Testis (tissue), 5 donors: ENCODE results near the gene NUF2. TPM values are rescaled to one million over a fixed set of nuclear protein-coding genes. Genes with fewer than 3 reads are reported as not detected.
"Not testable (repeated sequence)": the region's sequence is repeated elsewhere in the genome, so short reads cannot be mapped to it uniquely, and the experiment has no call there.

Experiments
- DNase-seq: peaks from one replicate; pipeline ENCODE4 v3.0.0-alpha.2; 2019
- H3K27ac ChIP-seq, 2 donors: fragments of 200-600 bp; sonication (generic); one replicate each; pipeline ENCODE4 v1.5.1; 2019
- H3K27me3 ChIP-seq: fragments of 200-600 bp; sonication (generic); one replicate; pipeline ENCODE4 v1.5.1; 2019
- H3K36me3 ChIP-seq: fragments of 200-600 bp; sonication (generic); one replicate; pipeline ENCODE4 v1.5.1; 2017; ENCODE audit warnings: low read depth; ENCODE audit errors: missing control alignments
- H3K4me1 ChIP-seq: fragments of 200-600 bp; sonication (generic); one replicate; pipeline ENCODE4 v1.5.1; 2019
- H3K4me3 ChIP-seq, 2 donors: fragments of 200-600 bp; sonication (generic); one replicate each; pipeline ENCODE4 v1.5.1; 2017 to 2019
- H3K9me3 ChIP-seq: fragments of 200-600 bp; sonication (generic); one replicate; pipeline ENCODE4 v1.5.1; 2017
- POLR2A ChIP-seq: fragments of 450-650 bp; IDR thresholded peaks from one replicate; pipeline ENCODE4 v1.6.1; 2017; ENCODE audit warnings: antibody characterized with exemption, mild to moderate bottlenecking, moderate library complexity
- whole genome bisulfite sequencing, 2 donors: methylation state at CpG; one replicate each; pipeline ENCODE4 v1.1.5; 2018; 5-methylcytosine and 5-hydroxymethylcytosine counted together
- intact Hi-C: fragments of 100-400 bp; cut with DNase I; formaldehyde crosslinking; loops from one replicate; pipeline ENCODE4 v1.15.1; 2023; ENCODE audit warnings: low total_unique reads
- long read RNA-seq, 2 donors: transcript quantifications; one replicate each; lab custom pipeline, GENCODE V29; 2026
- polyA plus RNA-seq: library from polyadenylated mRNA; stranded (reverse); fragments of 350-450 nt; fragmentation: Illumina TruSeq; extraction: RNeasy Lipid Tissue Mini Kit (QIAGEN cat#74804); gene quantifications from one replicate; pipeline ENCODE4 v1.2.3, GENCODE V29; 2014; ENCODE audit warnings: low read depth, low replicate concordance; ENCODE audit not compliant: insufficient read depth
- total RNA-seq, 2 donors: library from RNA; depleted of rRNA; stranded (reverse); fragments of >200 nt; gene quantifications; one replicate each; pipeline ENCODE4 v1.2.3, GENCODE V29; 2016
- TF ChIP-seq, protein P1 (sequence below), 3 experiments: fragments of 450-650 bp in 2 of 3; fragments of 200-600 bp in 1 of 3; sonication (generic) in 1 of 3; IDR thresholded peaks; one replicate each; pipeline ENCODE4 v1.5.1; 2016 to 2019; ENCODE audit warnings: antibody characterized with exemption in 3 of 3, mild to moderate bottlenecking in 2 of 3, moderate library complexity in 1 of 3

The NUF2 gene
- total RNA-seq (10 to 100 TPM; 21.3 to 24.8 TPM), polyA plus RNA-seq (32.3 TPM)
- long read RNA-seq, donor 1, partial matches to known transcripts: 0 of 3 reads
- long read RNA-seq, donor 1, other reads (novel, unspliced or antisense): 0 of 3 reads
- long read RNA-seq, donor 2, partial matches to known transcripts: 0 of 3 reads
- long read RNA-seq, donor 2, other reads (novel, unspliced or antisense): 0 of 3 reads

DNA sequence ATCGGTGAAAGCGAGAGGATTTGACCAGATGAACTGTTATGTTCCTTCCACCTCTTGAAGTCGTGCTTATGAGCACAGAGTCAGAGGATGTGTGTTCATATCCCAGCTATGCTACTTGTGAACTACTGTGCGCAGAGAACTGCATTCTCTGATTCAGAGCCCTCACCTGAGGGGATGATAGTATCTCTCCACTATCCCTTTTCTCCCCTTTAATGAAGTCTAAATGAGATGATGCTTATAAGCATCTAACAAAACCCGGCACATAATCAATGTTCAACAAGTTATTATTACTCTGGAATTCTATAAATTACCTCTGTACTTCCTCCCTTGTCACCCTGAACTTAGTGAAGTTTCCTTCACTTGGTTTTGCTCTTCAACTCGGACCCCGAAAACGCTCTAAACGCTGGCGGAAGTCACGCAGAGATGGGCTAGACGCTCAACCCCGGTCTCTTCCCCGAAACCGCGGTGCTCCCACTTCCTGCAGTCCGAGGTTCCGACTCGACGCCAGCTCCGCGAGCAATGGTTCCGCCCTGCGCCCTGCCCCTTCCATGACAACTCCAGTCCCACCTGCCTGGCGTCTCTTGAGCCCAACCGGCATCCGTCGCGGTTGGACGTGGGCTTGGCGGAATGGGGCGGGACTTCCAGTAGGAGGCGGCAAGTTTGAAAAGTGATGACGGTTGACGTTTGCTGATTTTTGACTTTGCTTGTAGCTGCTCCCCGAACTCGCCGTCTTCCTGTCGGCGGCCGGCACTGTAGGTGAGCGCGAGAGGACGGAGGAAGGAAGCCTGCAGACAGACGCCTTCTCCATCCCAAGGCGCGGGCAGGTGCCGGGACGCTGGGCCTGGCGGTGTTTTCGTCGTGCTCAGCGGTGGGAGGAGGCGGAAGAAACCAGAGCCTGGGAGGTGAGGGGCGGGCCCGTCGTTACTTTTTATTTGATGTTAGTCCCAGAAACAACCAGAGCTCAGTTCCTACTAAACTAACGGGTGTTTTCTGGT is at the start of gene NUF2:
Gene NUF2, plus strand, starts transcription at position 644 of the 995 bp plus-strand sequence. CDS start 4,098 bp downstream, outside the sequence.
- intact Hi-C loops: no loop called here
- Histone ChIP-seq H3K4me3 (peak within 1 kb of the TSS; percentile 64 to 79), H3K4me1 (peaks cover 6% of the 10 kb centered on the region), H3K27me3 (no peaks in the 10 kb centered on the region), H3K36me3 (no peaks in the 10 kb centered on the region), H3K9me3 (no peaks in the 10 kb centered on the region), H3K27ac (peak within 1 kb of the TSS; percentile 57 to 66)
- DNase-seq: peak; percentile 97
- no peak for TF ChIP-seq POLR2A
- TF ChIP-seq, protein P1, sequence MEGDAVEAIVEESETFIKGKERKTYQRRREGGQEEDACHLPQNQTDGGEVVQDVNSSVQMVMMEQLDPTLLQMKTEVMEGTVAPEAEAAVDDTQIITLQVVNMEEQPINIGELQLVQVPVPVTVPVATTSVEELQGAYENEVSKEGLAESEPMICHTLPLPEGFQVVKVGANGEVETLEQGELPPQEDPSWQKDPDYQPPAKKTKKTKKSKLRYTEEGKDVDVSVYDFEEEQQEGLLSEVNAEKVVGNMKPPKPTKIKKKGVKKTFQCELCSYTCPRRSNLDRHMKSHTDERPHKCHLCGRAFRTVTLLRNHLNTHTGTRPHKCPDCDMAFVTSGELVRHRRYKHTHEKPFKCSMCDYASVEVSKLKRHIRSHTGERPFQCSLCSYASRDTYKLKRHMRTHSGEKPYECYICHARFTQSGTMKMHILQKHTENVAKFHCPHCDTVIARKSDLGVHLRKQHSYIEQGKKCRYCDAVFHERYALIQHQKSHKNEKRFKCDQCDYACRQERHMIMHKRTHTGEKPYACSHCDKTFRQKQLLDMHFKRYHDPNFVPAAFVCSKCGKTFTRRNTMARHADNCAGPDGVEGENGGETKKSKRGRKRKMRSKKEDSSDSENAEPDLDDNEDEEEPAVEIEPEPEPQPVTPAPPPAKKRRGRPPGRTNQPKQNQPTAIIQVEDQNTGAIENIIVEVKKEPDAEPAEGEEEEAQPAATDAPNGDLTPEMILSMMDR (IDR thresholded peaks at IDR 0.05): peak in 2 of 3 experiments; percentile 20 to 27
- 0 to 1% methylated on average over 55 to 58 of the region's 58 CpGs for WGBS, 2 donors

DNA sequence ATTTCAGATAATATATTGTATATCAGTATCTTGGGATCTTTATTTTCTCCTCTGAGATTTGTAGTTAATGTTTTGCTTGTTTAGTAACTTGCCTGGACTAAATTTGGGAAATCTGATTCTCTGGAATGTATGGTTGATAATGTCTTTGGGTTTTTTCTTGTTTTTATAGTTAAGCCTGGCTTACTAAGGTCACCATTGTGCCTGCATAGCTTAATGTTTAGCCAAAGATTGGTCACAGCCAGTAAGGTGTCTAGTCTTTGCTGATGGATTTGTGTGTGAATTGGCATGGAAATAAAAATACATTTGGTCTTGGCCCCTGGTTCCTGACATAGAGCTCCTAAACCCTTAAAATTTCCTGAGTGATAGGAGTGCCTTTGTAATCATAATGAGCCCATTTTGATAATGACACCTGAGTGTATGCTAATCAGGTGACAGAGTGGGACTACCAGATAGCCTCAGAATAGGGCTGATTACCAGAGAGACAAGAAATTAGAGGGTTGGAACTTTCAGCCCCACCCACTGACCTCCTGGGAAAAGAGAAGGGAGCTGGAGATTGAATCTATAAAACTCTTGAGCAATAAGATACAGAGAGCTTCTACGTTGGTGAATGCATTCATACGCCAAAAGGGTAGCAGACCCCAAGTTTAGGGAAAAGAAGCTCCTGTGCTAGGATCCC is 47.9 kb upstream of the NUF2 start:
- DNase-seq: no peak
- Histone ChIP-seq H3K27me3 (no peaks in the 10 kb centered on the region), H3K9me3 (no peaks in the 10 kb centered on the region), H3K27ac (no peak overlapping the region), H3K4me3 (no peak overlapping the region), H3K36me3 (no peaks in the 10 kb centered on the region), H3K4me1 (no peaks in the 10 kb centered on the region)
- TF ChIP-seq, protein P1 (IDR thresholded peaks at IDR 0.05): no peak
- TF ChIP-seq POLR2A: no peak
- WGBS, 2 donors: 88 to 100% methylated on average over 2 of the region's 2 CpGs
- intact Hi-C loops: no loop called here

DNA sequence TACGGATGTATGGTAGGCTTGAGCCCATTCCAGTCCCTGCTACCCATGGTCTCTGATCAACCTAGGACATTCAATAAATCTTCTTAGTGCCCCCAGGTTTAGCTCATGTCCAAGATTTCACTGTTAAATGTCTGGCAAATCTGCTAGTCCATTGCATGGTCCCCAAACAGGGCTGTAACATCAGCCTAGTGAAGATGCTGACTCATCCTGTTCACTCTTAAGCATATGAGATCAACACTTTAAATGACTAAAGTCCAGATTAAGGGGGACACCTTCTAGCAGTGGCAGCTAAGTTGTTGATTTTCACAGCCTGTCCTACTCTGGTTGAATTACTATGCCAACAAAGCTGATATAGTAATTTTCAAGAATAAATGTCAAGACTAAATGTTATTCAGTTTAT is 46.5 kb upstream of the NUF2 start:
- no peaks in the 10 kb centered on the region for H3K4me1 ChIP-seq
- no peak overlapping the region for H3K27ac ChIP-seq
- H3K36me3 ChIP-seq: no peaks in the 10 kb centered on the region
- no peaks in the 10 kb centered on the region for H3K9me3 ChIP-seq
- TF ChIP-seq, protein P1 (IDR thresholded peaks at IDR 0.05): no peak
- TF ChIP-seq POLR2A: no peak
- no peaks in the 10 kb centered on the region for H3K27me3 ChIP-seq
- intact Hi-C loops: no loop called here
- WGBS, 2 donors: 95 to 96% methylated on average over 1 of the region's 1 CpG
- no peak for DNase-seq
- H3K4me3 ChIP-seq: no peak overlapping the region

DNA sequence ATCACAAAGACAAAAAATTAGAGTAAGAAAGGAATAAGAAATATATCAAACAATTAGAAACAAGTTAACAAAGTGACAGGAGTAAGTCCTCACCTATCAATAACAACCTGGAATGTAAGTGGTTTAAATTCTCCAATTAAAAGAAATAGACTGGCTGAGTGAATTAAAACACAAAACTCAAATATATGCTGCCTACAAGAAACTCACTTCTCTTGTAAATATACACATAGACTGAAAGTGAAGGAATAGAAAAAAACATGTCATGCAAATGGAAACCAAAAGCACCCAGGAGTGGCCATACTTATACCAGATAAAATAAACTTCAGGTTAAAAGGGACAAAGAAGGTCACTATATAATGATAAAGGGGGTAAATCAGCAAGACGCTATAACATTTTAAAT is 43.2 kb upstream of the NUF2 start:
- no peak for TF ChIP-seq POLR2A
- TF ChIP-seq, protein P1 (IDR thresholded peaks at IDR 0.05): no peak
- no peak for DNase-seq
- Histone ChIP-seq H3K27ac (no peak overlapping the region), H3K4me1 (no peaks in the 10 kb centered on the region), H3K9me3 (no peaks in the 10 kb centered on the region), H3K27me3 (no peaks in the 10 kb centered on the region), H3K36me3 (no peaks in the 10 kb centered on the region), H3K4me3 (no peak overlapping the region)
- intact Hi-C loops: no loop called here
- WGBS, 2 donors: 92 to 95% methylated on average over 1 of the region's 1 CpG

DNA sequence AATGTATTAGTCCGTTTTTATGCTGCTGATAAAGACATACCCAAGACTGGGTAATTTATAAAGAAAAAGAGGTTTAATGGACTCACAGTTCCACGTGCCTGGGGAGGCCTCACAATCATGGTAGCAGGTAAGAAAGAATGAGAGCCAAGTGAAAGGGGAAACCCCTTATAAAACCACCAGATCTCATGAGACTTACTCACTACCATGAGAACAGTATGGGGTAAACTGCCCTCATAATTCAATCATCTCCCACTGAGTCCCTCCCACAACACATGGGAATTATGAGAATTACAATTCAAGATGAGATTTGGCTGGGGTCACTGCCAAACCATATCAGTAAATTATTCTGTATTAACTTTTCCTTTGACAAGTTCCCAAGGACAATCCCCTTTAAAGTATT is 36.9 kb upstream of the NUF2 start:
- intact Hi-C loops, H3K9me3 ChIP-seq, H3K27ac ChIP-seq, H3K4me1 ChIP-seq, H3K4me3 ChIP-seq, H3K27me3 ChIP-seq, DNase-seq, H3K36me3 ChIP-seq: not testable (repeated sequence)
- WGBS, 2 donors: 73 to 86% methylated on average over 2 of the region's 2 CpGs
